RCC 7860 (cell line): ENCODE data around the gene PIP5K1A.

Experiments
- DNase-seq: peaks from one replicate; pipeline ENCODE4 v3.0.0-alpha.2; 2015; ENCODE audit warnings: low spot score
- FAIRE-seq: peaks from 2 replicates; lab custom pipeline; 2012; peaks lifted over from hg19 to GRCh38; lab: Jason Lieb, UNC

Gene PIP5K1A

DNA sequence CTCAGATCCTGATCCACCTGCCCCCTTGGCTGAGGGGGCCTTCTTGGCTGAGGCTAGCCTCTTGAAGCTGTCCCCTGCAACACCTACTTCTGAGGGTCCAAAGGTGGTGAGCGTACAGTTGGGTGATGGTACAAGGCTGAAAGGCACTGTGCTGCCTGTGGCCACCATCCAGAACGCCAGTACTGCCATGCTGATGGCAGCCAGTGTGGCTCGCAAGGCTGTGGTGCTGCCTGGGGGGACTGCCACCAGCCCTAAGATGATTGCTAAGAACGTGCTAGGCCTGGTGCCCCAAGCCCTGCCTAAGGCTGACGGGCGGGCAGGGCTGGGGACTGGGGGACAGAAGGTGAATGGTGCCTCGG lies 89.0 kb downstream of the PIP5K1A start:
- no peak for DNase-seq
- no peak for FAIRE-seq

DNA sequence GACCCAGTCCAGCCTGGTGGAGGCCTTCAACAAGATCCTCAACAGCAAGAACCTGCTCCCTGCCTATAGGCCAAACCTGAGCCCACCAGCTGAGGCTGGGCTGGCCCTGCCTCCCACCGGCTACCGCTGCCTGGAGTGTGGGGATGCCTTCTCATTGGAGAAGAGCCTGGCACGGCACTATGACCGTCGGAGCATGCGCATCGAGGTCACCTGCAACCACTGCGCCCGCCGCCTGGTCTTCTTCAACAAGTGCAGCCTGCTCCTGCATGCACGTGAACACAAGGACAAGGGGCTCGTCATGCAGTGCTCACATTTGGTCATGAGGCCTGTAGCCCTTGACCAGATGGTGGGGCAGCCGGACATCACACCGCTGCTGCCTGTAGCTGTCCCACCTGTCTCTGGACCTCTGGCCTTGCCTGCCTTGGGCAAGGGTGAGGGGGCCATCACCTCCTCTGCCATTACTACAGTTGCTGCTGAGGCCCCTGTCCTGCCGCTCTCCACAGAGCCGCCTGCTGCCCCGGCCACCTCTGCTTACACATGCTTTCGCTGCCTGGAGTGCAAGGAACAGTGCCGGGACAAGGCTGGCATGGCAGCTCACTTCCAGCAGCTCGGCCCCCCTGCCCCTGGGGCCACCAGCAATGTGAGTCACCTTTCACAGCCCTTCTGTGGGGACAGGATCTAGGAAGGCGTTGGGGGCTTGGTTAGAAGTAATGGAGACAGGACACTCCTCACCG lies 89.6 kb downstream of the PIP5K1A start:
- no peak for FAIRE-seq

GRCh38 chr1:151288502-151288901 lies 90.2 kb downstream of the PIP5K1A start:
- FAIRE-seq (no peak), DNase-seq (no peak)

More for the DNA sequence above, 89.6 kb downstream of the PIP5K1A start:
- no peak for DNase-seq

DNA sequence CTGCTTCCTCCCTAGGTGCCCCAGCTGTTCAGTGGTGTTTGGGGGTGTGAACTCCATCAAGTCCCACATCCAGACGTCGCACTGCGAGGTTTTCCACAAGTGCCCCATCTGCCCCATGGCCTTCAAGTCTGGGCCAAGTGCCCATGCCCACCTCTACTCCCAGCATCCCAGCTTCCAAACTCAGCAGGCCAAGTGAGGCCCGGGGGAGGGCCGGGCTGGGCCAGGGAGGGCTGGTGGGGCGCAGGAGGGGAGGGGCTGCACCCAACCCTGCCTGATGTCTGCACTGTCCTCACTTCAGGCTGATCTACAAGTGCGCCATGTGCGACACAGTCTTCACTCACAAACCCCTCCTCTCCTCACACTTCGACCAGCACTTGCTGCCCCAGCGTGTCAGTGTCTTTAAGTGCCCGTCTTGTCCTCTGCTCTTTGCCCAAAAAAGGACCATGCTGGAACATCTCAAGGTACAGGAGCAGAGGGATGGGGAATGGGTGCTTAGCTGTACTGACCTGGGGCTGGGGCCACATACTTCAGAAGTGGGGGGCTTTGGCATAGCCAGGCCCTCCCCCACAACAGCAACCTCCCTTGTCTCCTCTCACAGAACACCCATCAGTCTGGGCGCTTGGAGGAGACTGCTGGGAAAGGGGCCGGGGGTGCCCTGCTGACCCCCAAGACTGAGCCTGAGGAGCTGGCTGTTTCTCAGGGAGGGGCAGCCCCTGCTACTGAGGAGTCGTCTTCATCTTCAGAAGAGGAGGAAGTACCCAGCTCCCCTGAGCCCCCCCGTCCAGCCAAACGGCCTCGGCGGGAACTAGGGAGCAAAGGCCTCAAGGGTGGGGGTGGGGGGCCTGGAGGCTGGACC lies 91.0 kb downstream of the PIP5K1A start:
- DNase-seq (no peak), FAIRE-seq (no peak)

DNA sequence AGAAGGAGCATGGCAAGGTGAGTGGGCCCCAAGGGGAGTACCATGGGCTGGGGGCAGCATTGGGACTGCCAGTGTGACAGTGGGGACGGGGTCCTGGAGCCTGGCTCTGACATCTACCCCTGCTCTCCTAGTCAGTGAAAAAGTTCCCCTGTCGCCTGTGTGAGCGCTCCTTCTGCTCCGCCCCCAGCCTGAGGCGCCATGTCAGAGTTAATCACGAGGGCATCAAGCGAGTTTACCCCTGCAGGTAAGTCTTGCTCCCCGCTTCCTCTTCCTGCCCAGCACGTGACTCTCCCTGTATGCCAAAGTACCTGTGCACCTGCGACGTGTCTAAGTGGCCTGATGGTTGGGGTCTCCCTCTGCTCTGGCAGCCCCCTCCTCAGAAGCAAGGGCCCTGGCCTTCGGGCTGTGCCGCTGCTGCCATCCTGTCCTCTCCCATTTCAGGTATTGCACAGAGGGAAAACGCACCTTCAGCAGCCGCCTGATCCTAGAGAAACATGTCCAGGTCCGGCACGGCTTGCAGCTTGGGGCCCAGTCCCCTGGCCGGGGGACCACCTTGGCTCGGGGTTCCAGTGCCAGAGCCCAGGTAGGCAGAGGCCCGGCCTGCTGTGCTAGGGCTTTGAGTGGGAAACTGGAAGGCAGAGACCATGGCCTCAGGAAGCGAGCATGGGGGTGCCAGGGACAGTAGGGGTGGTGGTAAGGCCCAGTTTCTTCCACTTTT lies 91.8 kb downstream of the PIP5K1A start:
- FAIRE-seq, result no peak
- DNase-seq, result no peak

DNA sequence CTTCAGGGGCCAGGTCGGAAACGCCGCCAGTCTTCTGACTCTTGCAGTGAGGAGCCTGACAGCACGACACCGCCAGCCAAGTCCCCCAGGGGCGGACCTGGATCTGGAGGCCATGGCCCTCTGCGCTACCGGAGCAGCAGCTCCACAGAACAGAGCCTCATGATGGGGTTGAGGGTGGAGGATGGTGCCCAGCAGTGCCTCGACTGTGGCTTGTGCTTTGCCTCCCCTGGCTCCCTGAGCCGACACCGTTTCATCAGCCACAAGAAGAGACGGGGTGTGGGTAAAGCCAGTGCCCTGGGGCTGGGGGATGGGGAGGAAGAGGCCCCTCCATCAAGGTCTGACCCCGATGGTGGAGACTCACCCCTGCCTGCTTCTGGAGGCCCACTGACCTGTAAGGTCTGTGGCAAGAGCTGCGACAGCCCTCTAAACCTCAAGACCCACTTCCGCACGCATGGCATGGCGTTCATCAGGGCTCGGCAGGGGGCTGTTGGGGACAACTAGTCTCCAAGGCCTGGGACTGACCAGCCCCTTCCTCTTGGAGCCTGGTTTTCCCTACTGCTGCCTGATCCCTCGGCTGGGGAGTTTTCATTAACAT lies 92.5 kb downstream of the PIP5K1A start:
- no peak for DNase-seq
- no peak for FAIRE-seq

DNA sequence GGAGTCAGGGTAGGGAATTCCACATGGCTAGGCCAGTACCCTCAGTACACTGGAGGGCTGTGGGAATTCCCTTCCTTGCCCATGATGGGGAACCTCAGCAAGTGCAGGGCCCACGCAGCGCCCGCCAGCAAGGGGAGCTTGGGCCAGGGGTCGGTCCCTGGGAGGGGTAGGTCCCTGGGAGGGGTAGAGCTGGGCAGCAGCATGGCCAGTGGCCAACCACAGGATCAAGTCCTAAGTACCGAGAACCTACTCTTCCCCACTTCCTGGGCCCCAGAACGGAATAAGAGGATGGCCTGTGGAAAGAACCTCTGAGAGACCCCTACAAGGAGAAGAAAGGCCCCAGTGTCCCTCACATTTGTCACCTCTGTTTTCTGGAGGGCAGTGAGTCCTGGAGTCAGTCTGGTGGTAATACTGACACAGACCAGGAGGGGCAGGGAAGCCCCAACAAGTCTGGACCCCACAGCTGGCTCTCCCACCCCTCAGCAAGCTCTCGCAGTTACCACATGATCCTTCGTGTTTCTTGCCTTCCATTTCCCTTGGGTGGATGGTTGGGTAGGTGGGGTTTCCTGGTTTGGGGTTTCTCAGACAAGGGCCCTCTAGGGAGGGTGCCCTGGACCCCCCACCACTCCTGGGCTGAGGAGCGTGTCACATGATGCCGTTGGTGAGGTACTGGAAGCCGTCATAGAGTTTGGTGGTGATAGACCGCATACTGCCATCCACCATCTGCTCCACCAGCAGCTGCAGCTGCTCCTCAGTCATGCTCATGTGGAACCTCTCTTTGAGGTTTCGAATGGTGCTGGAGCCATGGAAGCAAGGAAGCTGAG lies 94.1 kb downstream of the PIP5K1A start:
- DNase-seq (no peak), FAIRE-seq (no peak)

GRCh38 chr1:151293093-151293492 lies 94.7 kb downstream of the PIP5K1A start:
- FAIRE-seq, result no peak

DNA sequence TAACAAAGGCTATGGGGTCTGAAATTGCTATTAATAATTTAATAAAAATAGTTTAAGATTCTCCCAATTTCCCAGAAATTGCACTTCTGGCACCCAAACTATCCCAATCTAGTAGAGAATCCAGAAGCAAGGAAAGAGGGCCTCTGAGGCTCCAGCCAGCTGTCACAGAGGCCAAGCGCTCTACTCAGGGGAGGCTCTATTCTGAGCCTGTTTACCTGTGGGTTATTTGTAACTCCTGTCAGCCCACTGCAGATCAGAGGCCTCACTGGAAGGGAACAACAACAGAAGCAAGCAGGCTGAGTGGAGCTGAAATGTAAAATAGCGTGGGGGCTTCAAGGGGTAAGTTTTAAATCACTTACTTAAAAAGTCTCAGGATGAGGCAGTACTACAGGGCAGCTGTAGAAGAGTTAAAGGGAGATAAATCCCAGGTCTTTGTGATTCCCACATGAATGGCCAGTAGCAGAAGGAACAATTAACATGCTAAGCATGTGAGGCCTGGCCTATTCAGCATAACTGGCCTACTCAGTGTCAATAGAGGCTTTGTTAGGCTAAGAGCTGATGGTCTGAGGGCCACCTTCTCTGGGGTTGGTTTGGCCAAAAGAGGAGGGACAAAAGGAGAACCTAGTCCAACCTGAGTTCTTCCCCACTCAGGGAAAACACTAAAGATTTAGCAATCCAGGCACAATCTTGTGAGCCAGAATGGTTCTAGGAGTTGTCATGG lies 96.5 kb downstream of the PIP5K1A start:
- DNase-seq, result no peak
- FAIRE-seq, result no peak

More at GRCh38 chr1:151293093-151293492, 94.7 kb downstream of the PIP5K1A start:
- DNase-seq, result no peak
